HepG2 (cell line): ENCODE data around the gene PIAS1.

Experiments used
- BHLHE40 ChIP-seq: IDR thresholded peaks from 2 replicates; pipeline ENCODE4 v1.6.1; 2011; ENCODE audit warnings: low read length, improper control_type of control experiment
- CREB1 ChIP-seq, 2 experiments: fragments of 450-650 bp in 1 of 2; IDR thresholded peaks; 2 replicates each; pipeline ENCODE4 v1.6.1; 2016 to 2017; ENCODE audit warnings: control low read depth in 1 of 2, mild to moderate bottlenecking in 1 of 2, missing compliant biosample characterization in 1 of 2, missing genetic modification characterization in 1 of 2
- KLF11 ChIP-seq: IDR thresholded peaks from 2 replicates; pipeline ENCODE4 v1.6.1; 2016; ENCODE audit warnings: missing compliant biosample characterization
- POLR2A ChIP-seq, 2 experiments: IDR thresholded peaks; 2 replicates each; pipeline ENCODE4 v1.6.1; 2011; ENCODE audit warnings: low read depth in 2 of 2, low read length in 2 of 2, mild to moderate bottlenecking in 1 of 2, moderate library complexity in 1 of 2; ENCODE audit not compliant: insufficient read depth in 1 of 2
- POLR2AphosphoS5 ChIP-seq: IDR thresholded peaks from 2 replicates; pipeline ENCODE4 v1.6.1; 2012; ENCODE audit warnings: low read depth, low read length
- TAF1 ChIP-seq: sonication (generic); formaldehyde crosslinking; IDR thresholded peaks from 2 replicates; pipeline ENCODE4 v1.4.0; 2020; ENCODE audit warnings: missing genetic modification reagents
- ZBTB1 ChIP-seq: sonication (generic); formaldehyde crosslinking; IDR thresholded peaks from 2 replicates; pipeline ENCODE4 v1.4.0; 2020; ENCODE audit warnings: missing genetic modification reagents, borderline replicate concordance
- TF ChIP-seq, protein P1 (sequence below): sonication (generic); formaldehyde crosslinking; IDR thresholded peaks from 2 replicates; pipeline ENCODE4 v1.5.0; 2020; ENCODE audit warnings: mild to moderate bottlenecking, low read depth, missing genetic modification reagents, borderline replicate concordance
- TF ChIP-seq, protein P2 (sequence below): sonication (generic); formaldehyde crosslinking; IDR thresholded peaks from 2 replicates; pipeline ENCODE4 v1.5.1; 2020; ENCODE audit warnings: missing genetic modification reagents, mild to moderate bottlenecking, borderline replicate concordance
- TF ChIP-seq, protein P3 (sequence below): IDR thresholded peaks from 2 replicates; pipeline ENCODE4 v1.6.1; 2012; ENCODE audit warnings: inconsistent platforms
- TF ChIP-seq, protein P4 (sequence below): sonication (generic); formaldehyde crosslinking; IDR thresholded peaks from 2 replicates; pipeline ENCODE4 v1.5.0; 2020; ENCODE audit warnings: mild to moderate bottlenecking, missing genetic modification reagents, moderate library complexity

DNA sequence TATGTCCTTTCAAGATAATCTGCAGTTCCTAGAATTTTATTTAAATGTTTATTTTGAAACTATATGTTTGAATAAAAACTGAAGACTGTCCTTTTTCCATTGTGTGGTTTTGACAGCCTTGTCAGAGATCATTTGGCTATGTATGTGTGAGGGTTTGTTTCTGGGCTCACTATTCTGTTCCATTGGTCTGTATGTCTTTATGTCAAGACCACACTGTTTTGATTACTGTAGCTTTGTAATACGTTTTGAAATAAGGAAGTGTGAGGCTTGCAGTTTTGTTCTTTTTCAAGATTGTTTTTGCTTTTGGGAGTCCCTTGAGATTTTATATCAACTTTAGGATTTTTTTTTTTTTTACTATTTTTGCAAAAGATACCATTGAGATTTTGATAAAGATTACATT is 42.0 kb downstream of the PIAS1 start:
- TF ChIP-seq, protein P1, sequence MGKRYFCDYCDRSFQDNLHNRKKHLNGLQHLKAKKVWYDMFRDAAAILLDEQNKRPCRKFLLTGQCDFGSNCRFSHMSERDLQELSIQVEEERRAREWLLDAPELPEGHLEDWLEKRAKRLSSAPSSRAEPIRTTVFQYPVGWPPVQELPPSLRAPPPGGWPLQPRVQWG: no peak
- no peak for TF ChIP-seq KLF11 (CRISPR knock-in tag)
- TF ChIP-seq, protein P2, sequence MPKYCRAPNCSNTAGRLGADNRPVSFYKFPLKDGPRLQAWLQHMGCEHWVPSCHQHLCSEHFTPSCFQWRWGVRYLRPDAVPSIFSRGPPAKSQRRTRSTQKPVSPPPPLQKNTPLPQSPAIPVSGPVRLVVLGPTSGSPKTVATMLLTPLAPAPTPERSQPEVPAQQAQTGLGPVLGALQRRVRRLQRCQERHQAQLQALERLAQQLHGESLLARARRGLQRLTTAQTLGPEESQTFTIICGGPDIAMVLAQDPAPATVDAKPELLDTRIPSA (CRISPR knock-in tag): no peak
- TF ChIP-seq POLR2A (IDR thresholded peaks at IDR 0.05; ENCODE audit: insufficient read depth in 1 of 2, low read depth in 2 of 2, low read length in 2 of 2): no peak
- no peak for TF ChIP-seq ZBTB1 (CRISPR knock-in tag)
- TF ChIP-seq POLR2AphosphoS5: no peak
- TF ChIP-seq, protein P3, sequence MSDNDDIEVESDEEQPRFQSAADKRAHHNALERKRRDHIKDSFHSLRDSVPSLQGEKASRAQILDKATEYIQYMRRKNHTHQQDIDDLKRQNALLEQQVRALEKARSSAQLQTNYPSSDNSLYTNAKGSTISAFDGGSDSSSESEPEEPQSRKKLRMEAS: no peak
- TF ChIP-seq TAF1: no peak
- TF ChIP-seq, protein P4, sequence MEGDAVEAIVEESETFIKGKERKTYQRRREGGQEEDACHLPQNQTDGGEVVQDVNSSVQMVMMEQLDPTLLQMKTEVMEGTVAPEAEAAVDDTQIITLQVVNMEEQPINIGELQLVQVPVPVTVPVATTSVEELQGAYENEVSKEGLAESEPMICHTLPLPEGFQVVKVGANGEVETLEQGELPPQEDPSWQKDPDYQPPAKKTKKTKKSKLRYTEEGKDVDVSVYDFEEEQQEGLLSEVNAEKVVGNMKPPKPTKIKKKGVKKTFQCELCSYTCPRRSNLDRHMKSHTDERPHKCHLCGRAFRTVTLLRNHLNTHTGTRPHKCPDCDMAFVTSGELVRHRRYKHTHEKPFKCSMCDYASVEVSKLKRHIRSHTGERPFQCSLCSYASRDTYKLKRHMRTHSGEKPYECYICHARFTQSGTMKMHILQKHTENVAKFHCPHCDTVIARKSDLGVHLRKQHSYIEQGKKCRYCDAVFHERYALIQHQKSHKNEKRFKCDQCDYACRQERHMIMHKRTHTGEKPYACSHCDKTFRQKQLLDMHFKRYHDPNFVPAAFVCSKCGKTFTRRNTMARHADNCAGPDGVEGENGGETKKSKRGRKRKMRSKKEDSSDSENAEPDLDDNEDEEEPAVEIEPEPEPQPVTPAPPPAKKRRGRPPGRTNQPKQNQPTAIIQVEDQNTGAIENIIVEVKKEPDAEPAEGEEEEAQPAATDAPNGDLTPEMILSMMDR (CRISPR knock-in tag): no peak
- TF ChIP-seq BHLHE40: no peak
- TF ChIP-seq CREB1 (IDR thresholded peaks at IDR 0.05): no peak
- no peak for TF ChIP-seq CREB1 (CRISPR knock-in tag; IDR thresholded peaks at IDR 0.05)
